GM23338 (cell line): ENCODE measurements around the gene SLC40A1. TPM values are rescaled to one million over a fixed set of nuclear protein-coding genes. Genes with fewer than 3 reads are reported as not detected.

Experiments used
- ATAC-seq: fragments of 200-7000 bp; cut with Tn5 transposase; 3 replicates; pipeline ENCODE4 v1.9.1; 2020
- DNase-seq: peaks from one replicate; pipeline ENCODE4 v3.0.0-alpha.2; 2015; ENCODE audit warnings: low spot score
- H2AFZ ChIP-seq: fragments of 200-600 bp; sonication (generic); 2 replicates; pipeline ENCODE4 v1.8.0; 2016; ENCODE audit warnings: antibody characterized with exemption, mild to moderate bottlenecking, moderate library complexity
- H3F3A ChIP-seq: fragments of 200-600 bp; sonication (generic); replicated peaks from 2 replicates; pipeline ENCODE4 v1.8.0; 2017; ENCODE audit warnings: antibody characterized with exemption, mixed run types, low read depth
- H3K27ac ChIP-seq: fragments of 200-600 bp; sonication (generic); 2 replicates; pipeline ENCODE4 v1.6.1; 2016; ENCODE audit warnings: low read depth
- H3K27me3 ChIP-seq: fragments of 200-600 bp; sonication (generic); 2 replicates; pipeline ENCODE4 v1.8.0; 2016; ENCODE audit warnings: mild to moderate bottlenecking, mixed run types, moderate library complexity; ENCODE audit not compliant: insufficient read depth
- H3K36me3 ChIP-seq: fragments of 200-600 bp; sonication (generic); 2 replicates; pipeline ENCODE4 v1.8.0; 2016; ENCODE audit warnings: mild to moderate bottlenecking; ENCODE audit not compliant: insufficient read depth
- H3K4me1 ChIP-seq: fragments of 200-600 bp; sonication (generic); 2 replicates; pipeline ENCODE4 v1.8.0; 2016; ENCODE audit warnings: mild to moderate bottlenecking, moderate library complexity; ENCODE audit not compliant: insufficient read depth
- H3K4me2 ChIP-seq: fragments of 200-600 bp; sonication (generic); 2 replicates; pipeline ENCODE4 v1.7.1; 2017; ENCODE audit warnings: mixed run types
- H3K4me3 ChIP-seq: fragments of 200-600 bp; sonication (generic); 2 replicates; pipeline ENCODE4 v1.6.1; 2016; ENCODE audit warnings: mixed run types
- H3K79me2 ChIP-seq: fragments of 200-600 bp; sonication (generic); replicated peaks from 2 replicates; pipeline ENCODE4 v1.8.0; 2017; ENCODE audit warnings: mild to moderate bottlenecking; ENCODE audit not compliant: insufficient read depth
- H3K9me2 ChIP-seq: fragments of 200-600 bp; sonication (generic); 2 replicates; pipeline ENCODE4 v1.8.0; 2017; ENCODE audit not compliant: insufficient read depth
- H4K20me1 ChIP-seq: fragments of 200-600 bp; sonication (generic); replicated peaks from 2 replicates; pipeline ENCODE4 v1.8.0; 2017; ENCODE audit warnings: mild to moderate bottlenecking; ENCODE audit not compliant: insufficient read depth
- H3K27ac Mint-ChIP-seq: 2 replicates; pipeline ENCODE4 v1.8.0; 2020; ENCODE audit warnings: inconsistent platforms, mild to moderate bottlenecking, moderate library complexity, mixed read lengths
- H3K27me3 Mint-ChIP-seq: 3 replicates; pipeline ENCODE4 v1.8.0; 2022; ENCODE audit warnings: low read depth, mild to moderate bottlenecking, moderate library complexity, mixed read lengths, inconsistent platforms; ENCODE audit not compliant: insufficient read depth, poor library complexity
- H3K36me3 Mint-ChIP-seq: 3 replicates; pipeline ENCODE4 v1.8.0; 2021; ENCODE audit warnings: low read depth, mild to moderate bottlenecking, inconsistent platforms, moderate library complexity, mixed read lengths
- H3K4me1 Mint-ChIP-seq: 3 replicates; pipeline ENCODE4 v1.8.0; 2020; ENCODE audit warnings: mild to moderate bottlenecking, inconsistent platforms, mixed read lengths
- H3K4me3 Mint-ChIP-seq: 3 replicates; pipeline ENCODE4 v1.8.0; 2021; ENCODE audit warnings: moderate library complexity, mild to moderate bottlenecking, inconsistent platforms, mixed read lengths
- H3K9me3 Mint-ChIP-seq: 3 replicates; pipeline ENCODE4 v1.8.0; 2020; ENCODE audit warnings: moderate library complexity, mild to moderate bottlenecking, inconsistent platforms, mixed read lengths
- CREB1 ChIP-seq: fragments of 250-450 bp; sonication (Bioruptor Pico); IDR thresholded peaks from 2 replicates; pipeline ENCODE4 v1.5.0; 2020; ENCODE audit warnings: low read depth, mild to moderate bottlenecking, moderate library complexity
- EZH2 ChIP-seq: fragments of 200-600 bp; sonication (generic); IDR thresholded peaks from one replicate; pipeline ENCODE4 v1.8.0; 2017; ENCODE audit warnings: antibody characterized with exemption, mild to moderate bottlenecking, low read depth; ENCODE audit not compliant: unreplicated experiment
- JUNB ChIP-seq: IDR thresholded peaks from one replicate; pipeline ENCODE4 v1.6.1; 2016; ENCODE audit warnings: antibody characterized with exemption; ENCODE audit not compliant: unreplicated experiment
- NANOG ChIP-seq: IDR thresholded peaks from 2 replicates; pipeline ENCODE4 v1.6.1; 2016; ENCODE audit warnings: antibody characterized with exemption, borderline replicate concordance
- POLR2AphosphoS5 ChIP-seq: IDR thresholded peaks from 2 replicates; pipeline ENCODE4 v1.6.1; 2016; ENCODE audit warnings: antibody characterized with exemption, low read depth
- ZNF114 ChIP-seq: fragments of 250-450 bp; sonication (Bioruptor Pico); IDR thresholded peaks from 2 replicates; pipeline ENCODE4 v1.5.0; 2020; ENCODE audit warnings: mild to moderate bottlenecking, moderate library complexity
- ZNF331 ChIP-seq: fragments of 250-450 bp; sonication (Bioruptor Pico); IDR thresholded peaks from 2 replicates; pipeline ENCODE4 v1.5.0; 2020; ENCODE audit warnings: low read depth, mild to moderate bottlenecking, moderate library complexity
- polyA plus RNA-seq: library from polyadenylated mRNA; unstranded; fragments of >200 nt; fragmentation: Nextera tagmentation; extraction: Ambion mirVana; gene quantifications from 2 replicates; pipeline ENCODE4 v1.2.1, GENCODE V29; 2016
- total RNA-seq: library from RNA; depleted of rRNA; stranded (reverse); fragments of >200 nt; shearing (Covaris generic); gene quantifications from 2 replicates; pipeline ENCODE4 v1.2.3, GENCODE V29; 2014
- TF ChIP-seq, protein P1 (sequence below): fragments of 250-450 bp; sonication (Bioruptor Pico); IDR thresholded peaks from 2 replicates; pipeline ENCODE4 v1.5.0; 2020; ENCODE audit warnings: mild to moderate bottlenecking, moderate library complexity
- TF ChIP-seq, protein P2 (sequence below), 2 experiments: fragments of 200-600 bp in 1 of 2; sonication (generic) in 1 of 2; conservative IDR thresholded peaks; 2 replicates each; pipeline versions ENCODE4 v1.5.1 to v1.6.1; 2016 to 2017; ENCODE audit warnings: antibody characterized with exemption in 2 of 2, low read depth in 2 of 2, mild to moderate bottlenecking in 2 of 2, moderate library complexity in 1 of 2

The SLC40A1 gene
- total and polyA plus RNA-seq, 2 experiments from 2014 or later = 0.08 TPM; not detected in 1

GRCh38 chr2:189627789-189628188, 47.2 kb upstream of the SLC40A1 start (continued):
- TF ChIP-seq, protein P1, sequence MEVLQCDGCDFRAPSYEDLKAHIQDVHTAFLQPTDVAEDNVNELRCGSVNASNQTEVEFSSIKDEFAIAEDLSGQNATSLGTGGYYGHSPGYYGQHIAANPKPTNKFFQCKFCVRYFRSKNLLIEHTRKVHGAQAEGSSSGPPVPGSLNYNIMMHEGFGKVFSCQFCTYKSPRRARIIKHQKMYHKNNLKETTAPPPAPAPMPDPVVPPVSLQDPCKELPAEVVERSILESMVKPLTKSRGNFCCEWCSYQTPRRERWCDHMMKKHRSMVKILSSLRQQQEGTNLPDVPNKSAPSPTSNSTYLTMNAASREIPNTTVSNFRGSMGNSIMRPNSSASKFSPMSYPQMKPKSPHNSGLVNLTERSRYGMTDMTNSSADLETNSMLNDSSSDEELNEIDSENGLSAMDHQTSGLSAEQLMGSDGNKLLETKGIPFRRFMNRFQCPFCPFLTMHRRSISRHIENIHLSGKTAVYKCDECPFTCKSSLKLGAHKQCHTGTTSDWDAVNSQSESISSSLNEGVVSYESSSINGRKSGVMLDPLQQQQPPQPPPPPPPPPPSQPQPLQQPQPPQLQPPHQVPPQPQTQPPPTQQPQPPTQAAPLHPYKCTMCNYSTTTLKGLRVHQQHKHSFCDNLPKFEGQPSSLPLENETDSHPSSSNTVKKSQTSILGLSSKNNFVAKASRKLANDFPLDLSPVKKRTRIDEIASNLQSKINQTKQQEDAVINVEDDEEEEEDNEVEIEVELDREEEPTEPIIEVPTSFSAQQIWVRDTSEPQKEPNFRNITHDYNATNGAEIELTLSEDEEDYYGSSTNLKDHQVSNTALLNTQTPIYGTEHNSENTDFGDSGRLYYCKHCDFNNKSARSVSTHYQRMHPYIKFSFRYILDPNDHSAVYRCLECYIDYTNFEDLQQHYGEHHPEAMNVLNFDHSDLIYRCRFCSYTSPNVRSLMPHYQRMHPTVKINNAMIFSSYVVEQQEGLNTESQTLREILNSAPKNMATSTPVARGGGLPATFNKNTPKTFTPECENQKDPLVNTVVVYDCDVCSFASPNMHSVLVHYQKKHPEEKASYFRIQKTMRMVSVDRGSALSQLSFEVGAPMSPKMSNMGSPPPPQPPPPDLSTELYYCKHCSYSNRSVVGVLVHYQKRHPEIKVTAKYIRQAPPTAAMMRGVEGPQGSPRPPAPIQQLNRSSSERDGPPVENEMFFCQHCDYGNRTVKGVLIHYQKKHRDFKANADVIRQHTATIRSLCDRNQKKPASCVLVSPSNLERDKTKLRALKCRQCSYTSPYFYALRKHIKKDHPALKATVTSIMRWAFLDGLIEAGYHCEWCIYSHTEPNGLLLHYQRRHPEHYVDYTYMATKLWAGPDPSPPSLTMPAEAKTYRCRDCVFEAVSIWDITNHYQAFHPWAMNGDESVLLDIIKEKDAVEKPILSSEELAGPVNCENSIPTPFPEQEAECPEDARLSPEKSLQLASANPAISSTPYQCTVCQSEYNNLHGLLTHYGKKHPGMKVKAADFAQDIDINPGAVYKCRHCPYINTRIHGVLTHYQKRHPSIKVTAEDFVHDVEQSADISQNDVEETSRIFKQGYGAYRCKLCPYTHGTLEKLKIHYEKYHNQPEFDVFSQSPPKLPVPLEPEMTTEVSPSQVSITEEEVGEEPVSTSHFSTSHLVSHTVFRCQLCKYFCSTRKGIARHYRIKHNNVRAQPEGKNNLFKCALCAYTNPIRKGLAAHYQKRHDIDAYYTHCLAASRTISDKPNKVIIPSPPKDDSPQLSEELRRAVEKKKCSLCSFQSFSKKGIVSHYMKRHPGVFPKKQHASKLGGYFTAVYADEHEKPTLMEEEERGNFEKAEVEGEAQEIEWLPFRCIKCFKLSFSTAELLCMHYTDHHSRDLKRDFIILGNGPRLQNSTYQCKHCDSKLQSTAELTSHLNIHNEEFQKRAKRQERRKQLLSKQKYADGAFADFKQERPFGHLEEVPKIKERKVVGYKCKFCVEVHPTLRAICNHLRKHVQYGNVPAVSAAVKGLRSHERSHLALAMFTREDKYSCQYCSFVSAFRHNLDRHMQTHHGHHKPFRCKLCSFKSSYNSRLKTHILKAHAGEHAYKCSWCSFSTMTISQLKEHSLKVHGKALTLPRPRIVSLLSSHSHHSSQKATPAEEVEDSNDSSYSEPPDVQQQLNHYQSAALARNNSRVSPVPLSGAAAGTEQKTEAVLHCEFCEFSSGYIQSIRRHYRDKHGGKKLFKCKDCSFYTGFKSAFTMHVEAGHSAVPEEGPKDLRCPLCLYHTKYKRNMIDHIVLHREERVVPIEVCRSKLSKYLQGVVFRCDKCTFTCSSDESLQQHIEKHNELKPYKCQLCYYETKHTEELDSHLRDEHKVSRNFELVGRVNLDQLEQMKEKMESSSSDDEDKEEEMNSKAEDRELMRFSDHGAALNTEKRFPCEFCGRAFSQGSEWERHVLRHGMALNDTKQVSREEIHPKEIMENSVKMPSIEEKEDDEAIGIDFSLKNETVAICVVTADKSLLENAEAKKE (CRISPR knock-in tag) = no peak
- TF ChIP-seq ZNF114 (CRISPR knock-in tag) (no peak), JUNB (no peak), NANOG (no peak), CREB1 (CRISPR knock-in tag) (no peak), POLR2AphosphoS5 (no peak), EZH2 (no peak), ZNF331 (CRISPR knock-in tag) (no peak)
- TF ChIP-seq, protein P2, sequence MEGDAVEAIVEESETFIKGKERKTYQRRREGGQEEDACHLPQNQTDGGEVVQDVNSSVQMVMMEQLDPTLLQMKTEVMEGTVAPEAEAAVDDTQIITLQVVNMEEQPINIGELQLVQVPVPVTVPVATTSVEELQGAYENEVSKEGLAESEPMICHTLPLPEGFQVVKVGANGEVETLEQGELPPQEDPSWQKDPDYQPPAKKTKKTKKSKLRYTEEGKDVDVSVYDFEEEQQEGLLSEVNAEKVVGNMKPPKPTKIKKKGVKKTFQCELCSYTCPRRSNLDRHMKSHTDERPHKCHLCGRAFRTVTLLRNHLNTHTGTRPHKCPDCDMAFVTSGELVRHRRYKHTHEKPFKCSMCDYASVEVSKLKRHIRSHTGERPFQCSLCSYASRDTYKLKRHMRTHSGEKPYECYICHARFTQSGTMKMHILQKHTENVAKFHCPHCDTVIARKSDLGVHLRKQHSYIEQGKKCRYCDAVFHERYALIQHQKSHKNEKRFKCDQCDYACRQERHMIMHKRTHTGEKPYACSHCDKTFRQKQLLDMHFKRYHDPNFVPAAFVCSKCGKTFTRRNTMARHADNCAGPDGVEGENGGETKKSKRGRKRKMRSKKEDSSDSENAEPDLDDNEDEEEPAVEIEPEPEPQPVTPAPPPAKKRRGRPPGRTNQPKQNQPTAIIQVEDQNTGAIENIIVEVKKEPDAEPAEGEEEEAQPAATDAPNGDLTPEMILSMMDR (conservative IDR thresholded peaks at IDR 0.05; ENCODE audit: low read depth in 2 of 2) = no peak

DNA sequence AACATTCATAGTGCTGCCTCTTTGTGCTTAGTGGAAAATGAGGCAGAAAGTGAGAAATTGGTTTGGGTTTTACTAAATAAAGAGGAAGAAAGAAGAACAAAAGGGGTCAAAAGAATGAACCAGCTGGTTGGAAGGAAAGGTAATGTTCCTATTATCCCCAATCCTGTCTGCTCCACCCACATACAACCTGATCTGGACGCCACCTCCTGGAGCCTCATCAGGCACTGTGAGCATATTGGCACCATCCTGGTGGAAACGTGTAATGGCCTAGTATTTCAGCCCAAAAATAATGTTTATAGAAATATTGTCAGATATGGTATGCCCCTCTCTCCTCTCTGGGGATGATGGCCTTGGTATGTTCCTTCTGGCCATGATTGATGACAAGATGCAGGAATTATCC, 45.0 kb upstream of the SLC40A1 start:
- H3K27ac Mint-ChIP-seq = no peak overlapping the region
- Histone ChIP-seq H3K4me3 (no peak overlapping the region), H2AFZ (no peak overlapping the region), H3K79me2 (no peaks in the 10 kb centered on the region), H3K36me3 (no peaks in the 10 kb centered on the region), H3K27me3 (no peaks in the 10 kb centered on the region), H3K4me1 (peaks cover 8% of the 10 kb centered on the region), H3F3A (no peaks in the 10 kb centered on the region), H3K4me2 (no peak overlapping the region), H3K27ac (no peak overlapping the region), H4K20me1 (no peaks in the 10 kb centered on the region), H3K9me2 (no peaks in the 10 kb centered on the region)
- H3K4me3 Mint-ChIP-seq = no peak overlapping the region
- DNase-seq = no peak
- peaks cover 14% of the 10 kb centered on the region for H3K4me1 Mint-ChIP-seq
- no peak for ATAC-seq
- no peaks in the 10 kb centered on the region for H3K27me3 Mint-ChIP-seq
- H3K36me3 Mint-ChIP-seq = no peaks in the 10 kb centered on the region
- no peaks in the 10 kb centered on the region for H3K9me3 Mint-ChIP-seq
- no peak for TF ChIP-seq POLR2AphosphoS5
